HG02938 (cell line): ENCODE results near the gene MAD1L1.
"Not testable (repeated sequence)": the region's sequence is repeated elsewhere in the genome, so short reads cannot be mapped to it uniquely, and the experiment has no call there.

ENCODE experiments used
- ATAC-seq: cut with Tn5 transposase; IDR thresholded peaks from one replicate; pipeline ENCODE4 v1.9.1; 2021; ENCODE audit warnings: mild to moderate bottlenecking, moderate library complexity; ENCODE audit not compliant: unreplicated experiment

The MAD1L1 gene

DNA sequence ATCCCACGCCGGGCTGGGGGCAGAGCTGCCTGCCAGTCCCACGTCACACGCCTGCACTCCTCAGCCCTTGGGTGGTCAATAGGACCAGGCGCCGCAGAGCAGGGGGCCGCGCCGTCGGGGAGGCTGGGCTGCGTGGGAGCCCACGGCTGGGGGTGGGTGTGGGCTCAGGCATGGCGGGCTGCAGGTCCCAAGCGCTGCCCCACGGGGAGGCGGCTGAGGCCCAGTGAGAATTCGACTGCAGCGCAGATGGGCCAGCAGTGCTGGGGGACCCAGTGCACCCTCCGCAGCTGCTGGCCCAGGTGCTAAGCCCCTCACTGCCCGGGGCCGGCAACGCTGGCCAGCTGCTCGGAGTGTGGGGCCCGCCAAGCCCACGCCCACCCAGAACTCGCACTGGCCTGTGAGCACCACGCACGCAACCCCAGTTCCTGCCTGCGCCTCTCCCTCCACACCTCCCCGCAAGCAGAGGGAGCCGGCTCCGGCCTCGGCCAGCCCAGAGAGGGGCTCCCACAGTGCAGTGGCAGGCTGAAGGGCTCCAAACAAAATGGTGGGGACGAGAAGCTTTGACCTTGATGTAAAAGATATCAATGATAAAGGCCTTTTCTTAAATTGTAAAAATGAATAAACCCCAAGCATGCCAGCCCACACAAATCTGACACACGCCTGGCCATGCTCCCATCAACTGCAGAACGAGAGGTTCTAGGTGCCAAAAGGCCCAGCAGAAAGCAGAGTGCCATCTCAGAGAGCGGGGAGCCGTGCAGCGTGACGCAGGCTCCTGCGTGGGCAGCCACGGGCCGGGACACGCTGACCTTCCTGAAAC lies 255.5 kb downstream of the MAD1L1 start:
- ATAC-seq = no peak

DNA sequence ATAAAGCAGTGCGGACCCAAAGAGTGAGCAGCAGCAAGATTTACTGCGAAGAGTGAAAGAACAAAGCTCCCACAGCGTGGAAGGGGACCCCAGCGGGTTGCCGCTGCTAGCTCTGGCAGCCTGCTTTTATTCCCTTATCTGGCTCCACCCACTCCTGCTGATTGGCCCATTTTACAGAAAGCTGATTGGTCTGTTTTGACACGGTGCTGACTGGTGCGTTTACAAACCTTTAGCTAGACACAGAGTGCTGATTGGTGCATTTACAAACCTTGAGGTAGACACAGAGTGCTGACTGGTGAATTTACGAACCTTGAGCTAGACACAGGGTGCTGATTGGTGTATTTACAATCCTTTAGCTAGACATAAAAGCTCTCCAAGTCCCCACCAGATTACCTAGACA lies 256.2 kb downstream of the MAD1L1 start:
- not testable (repeated sequence) for ATAC-seq

DNA sequence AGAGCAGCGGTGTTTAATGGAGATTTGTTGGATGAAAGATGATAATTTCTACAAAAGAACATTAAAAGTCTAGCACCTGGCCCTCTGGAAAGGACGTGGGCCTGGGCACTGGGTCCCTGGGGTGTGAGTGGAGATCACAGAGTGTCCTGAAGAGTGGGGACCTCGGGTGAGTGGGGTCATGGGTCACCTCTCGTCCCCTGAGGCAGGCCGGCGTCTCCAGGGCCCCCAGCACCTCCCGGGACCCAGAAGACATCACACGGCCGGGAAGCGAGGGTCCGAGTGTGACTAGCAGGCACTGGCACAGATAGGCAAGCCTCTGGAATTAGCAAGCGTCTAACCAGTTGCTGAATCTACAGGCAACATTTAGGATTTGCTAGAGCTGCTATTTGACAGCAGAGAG lies 257.2 kb downstream of the MAD1L1 start:
- ATAC-seq = no peak

DNA sequence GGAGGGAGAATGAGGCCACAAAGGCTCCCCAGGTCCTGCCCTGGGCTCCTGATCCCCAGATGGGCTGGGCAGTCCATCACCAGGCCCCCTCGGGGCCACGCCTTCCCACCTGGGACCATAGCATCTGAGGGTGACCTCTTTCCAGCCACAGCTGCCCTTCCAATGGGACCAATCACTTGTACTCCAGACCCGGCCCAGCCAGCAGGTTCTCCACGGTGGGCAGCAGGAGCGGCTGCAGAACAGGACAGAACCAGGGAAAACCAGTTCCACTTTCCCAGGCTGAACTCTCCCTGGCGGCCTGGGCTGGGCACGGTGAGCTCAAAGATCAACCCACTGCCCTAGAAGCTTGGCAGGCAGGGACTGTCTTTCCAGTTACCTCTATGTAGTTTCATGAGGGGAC lies 257.6 kb downstream of the MAD1L1 start:
- ATAC-seq = no peak

DNA sequence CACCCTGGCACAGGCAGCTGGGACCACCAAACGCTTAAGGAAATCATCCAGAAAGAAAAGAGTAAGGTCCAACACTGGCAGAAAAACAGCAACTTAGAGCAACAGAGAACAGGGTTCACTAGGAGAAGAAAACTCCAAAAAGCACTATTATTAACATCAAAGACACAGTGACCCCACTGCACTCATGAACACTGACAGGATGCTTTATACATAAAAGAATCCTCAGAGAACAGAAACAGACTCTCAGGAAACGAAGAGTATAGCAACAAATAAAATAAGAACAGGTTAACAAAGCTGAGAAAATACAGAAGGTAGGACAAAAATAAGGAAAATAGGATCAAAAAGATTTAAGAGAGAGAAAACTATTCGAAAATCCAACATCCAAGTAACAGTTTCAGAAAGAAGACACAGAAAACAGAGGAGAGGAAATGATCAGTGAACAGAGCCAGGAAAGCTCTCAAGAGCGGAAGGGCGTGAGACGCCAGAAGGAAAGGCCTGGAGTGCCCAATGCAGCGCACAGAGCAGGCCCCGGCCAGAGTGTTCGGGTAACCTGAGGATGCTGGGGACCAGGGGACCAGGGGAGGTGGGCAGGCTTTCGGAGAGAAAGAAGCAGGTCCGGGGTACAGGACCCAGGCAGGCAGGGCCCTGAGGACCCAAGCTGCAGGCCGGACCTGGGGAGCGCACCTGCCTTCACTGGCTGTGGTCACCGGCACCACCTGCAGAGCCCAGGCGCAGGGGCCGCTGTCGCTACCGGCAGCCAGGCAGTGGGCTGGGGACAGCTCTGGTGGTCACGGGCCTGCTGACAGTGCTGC lies 258.2 kb downstream of the MAD1L1 start:
- no peak for ATAC-seq

DNA sequence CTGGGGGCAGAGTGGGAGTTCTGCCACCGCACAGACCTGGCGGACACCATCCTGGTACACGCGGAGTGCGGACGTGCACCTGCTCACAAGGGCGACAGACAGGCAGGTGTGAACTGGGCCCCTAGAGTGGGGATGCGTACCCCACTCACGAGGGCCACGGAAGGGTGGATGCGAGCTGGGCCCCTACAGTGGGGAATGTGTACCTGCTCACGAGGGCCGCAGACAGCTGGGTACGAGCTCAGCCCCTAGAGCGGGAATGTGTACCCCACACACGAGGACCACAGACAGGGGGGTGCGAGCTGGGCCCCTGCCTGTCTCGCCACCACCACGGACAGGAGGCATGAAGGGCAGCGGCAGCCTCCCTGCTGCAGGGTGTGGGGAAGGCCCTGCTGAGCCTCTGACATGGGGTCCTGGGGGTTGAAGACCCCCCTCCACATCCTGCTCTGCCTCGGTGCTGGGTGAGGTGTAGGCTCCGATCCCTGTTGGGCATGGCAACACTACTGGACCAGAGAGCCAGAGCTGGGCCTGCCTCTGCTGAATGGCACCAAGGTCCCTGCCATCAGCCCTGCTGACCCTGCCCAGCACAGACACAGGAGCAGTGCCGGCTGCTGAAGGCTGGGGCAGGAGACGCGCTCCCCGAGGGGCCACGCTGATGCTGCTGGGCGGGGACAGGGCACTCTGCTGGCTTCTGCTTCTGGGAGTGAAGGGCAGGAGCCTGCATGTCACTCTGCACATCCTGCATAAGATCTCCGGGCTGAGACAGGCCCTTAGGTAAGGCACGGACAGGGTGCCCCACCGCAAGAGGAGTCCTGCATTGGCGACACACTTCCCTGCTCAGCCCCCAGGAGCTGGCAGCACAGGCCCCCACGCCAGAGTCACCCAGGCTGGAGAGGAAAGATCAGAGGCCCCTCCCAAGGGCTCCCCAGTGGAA lies 259.2 kb downstream of the MAD1L1 start:
- ATAC-seq = no peak

DNA sequence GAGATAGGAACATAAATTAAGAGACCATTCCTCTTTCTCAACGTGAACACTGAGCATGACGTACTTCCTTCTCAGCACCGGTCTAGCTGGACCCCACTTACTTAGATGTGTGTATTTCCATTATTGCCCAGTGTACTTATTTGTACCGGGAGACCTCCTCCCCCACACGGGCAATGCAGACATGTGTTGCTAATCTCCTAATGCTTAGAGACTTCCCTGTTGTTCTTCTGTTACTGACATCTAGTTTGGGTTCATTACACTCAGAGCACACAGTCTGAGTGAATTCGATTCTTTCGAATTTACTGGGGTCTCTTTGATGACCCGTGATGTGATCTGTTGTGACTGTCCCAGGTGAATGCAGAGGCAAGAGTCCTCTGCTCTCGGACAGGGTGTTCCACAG lies 260.0 kb downstream of the MAD1L1 start:
- ATAC-seq = no peak

DNA sequence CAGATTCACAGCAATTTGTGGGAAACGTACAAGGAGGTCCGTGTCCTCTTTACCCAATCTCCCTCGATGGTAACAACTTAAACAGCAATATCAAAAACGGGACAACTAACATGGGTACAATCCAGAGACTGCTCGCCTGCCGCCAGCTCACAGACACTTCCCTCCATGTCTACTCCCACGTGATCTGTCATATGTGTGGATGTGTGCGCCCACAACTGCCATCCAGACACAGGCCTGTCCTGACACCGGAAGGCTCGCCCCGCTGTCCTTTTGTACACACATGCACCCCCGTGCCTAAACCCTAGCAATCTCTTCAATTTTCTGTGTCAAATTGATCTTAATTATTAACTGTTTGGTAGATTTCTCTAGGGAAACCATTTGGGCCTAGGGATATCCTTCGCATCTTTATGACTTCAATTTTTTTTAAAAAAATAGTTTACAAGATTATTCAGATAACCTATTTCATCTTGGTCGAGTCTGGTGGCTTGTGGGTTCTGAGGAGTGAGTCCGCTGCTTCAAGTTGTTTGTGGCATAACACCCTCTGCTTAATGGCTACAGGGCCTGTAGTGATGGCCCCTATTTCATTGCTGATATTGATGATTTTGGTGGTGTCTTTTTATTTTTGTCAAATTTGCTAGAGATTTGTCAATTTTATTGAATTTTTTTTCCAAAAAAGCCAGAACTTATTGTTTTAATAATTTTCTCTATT lies 260.6 kb downstream of the MAD1L1 start:
- ATAC-seq = no peak

DNA sequence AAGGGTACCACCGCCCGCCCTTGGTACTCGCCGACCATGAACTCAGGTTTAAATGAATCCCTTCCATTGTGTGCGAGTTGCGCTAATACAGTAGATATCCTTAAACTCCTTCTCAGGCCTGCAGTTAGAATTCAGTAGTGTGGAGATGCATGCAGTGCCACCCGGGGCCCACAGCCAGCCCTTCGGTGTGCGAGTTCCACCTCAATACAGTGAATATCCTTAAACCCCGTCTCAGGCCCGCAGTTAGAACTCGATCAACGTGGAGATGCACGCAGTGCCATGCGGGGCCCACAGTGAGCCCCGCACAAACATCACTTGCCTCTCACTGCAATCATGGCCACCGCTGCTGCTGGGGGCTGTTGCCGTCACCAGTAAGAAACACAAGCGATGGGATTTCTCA lies 261.9 kb downstream of the MAD1L1 start:
- ATAC-seq = no peak

DNA sequence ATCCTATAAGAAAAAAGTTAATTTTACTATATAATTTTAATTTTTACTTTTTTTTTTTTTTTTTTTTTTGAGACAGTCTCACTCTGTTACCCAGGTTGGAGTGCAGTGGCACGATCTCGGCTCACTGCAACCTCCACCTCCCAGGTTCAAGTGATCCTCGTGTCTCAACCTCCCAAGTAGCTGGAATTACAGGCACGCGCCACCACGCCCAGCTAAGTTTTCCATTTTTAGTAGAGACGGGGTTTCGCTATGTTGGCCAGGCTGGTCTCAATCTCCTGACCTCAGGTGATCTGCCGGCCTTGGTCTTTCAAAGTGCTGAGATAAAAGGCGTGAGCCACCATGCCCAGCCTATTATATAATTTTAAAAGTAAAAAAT lies 262.5 kb downstream of the MAD1L1 start:
- ATAC-seq = not testable (repeated sequence)

DNA sequence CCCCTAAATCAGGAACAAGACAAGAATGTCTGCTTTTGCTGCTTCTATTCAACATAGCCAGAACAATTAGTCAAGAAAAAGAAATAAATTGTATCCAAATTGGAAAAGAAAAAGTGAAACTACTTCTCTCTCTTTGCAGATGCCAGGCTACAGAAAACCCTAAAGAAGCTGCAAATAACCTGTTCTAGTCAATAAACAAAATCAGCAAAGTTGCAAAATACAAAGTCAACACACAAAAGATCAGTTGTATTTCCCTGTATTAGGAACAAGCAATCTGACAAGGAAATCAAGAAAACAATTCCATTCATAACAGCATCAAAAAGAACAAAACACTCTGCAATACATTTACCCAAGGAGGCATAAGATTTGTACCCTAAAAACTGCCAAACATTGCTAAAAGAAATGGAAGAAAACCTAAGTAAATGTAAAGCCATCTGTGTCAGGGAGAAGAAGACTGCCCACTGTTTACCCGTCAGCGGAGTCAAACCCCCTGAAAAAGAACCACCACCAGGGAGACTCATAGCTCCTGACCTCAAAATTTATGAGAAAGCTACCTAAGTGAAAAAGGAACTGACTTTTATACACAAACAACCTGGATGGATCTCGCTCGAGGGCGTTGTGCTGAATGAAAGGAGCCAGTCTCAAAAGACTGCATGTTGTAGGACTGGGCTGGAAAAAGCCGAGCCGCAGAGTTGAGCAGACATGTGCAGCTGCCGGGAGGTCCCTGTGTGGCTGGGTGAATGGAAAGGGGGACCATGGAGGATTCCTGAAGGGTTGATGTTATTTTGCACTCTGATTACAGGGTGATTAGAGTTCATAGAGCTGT lies 263.1 kb downstream of the MAD1L1 start:
- ATAC-seq = no peak

DNA sequence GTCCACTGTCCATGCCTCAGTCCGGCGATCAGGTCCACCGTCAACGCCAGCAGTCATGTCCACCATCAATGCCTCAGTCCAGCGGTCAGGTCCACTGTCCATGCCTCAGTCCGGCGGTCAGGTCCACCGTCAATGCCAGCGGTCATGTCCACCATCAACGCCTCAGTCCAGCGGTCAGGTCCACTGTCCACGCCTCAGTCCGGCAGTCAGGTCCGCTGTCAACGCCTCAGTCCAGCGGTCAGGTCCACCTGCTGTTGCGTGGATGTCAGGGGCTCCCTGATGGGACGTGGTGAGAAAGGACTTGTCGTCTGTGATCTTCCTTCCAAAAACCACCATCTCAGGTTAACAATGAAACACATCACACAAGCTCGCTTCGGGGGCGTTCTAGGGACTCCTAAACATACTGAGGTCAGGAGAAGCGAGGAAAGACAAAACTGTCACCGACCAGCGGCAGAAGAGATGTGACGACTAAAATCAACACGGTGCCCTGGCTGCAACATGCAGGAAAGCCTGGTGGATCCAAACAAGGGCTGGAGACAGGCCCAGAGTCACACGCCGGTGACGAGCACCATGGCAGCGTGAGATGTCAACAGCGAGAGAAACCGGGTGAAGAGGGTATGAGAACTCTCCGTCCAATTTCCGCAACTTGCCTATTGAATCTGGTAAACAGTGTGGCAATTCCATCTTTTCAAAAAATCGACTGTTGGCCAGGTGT lies 264.2 kb downstream of the MAD1L1 start:
- no peak for ATAC-seq

DNA sequence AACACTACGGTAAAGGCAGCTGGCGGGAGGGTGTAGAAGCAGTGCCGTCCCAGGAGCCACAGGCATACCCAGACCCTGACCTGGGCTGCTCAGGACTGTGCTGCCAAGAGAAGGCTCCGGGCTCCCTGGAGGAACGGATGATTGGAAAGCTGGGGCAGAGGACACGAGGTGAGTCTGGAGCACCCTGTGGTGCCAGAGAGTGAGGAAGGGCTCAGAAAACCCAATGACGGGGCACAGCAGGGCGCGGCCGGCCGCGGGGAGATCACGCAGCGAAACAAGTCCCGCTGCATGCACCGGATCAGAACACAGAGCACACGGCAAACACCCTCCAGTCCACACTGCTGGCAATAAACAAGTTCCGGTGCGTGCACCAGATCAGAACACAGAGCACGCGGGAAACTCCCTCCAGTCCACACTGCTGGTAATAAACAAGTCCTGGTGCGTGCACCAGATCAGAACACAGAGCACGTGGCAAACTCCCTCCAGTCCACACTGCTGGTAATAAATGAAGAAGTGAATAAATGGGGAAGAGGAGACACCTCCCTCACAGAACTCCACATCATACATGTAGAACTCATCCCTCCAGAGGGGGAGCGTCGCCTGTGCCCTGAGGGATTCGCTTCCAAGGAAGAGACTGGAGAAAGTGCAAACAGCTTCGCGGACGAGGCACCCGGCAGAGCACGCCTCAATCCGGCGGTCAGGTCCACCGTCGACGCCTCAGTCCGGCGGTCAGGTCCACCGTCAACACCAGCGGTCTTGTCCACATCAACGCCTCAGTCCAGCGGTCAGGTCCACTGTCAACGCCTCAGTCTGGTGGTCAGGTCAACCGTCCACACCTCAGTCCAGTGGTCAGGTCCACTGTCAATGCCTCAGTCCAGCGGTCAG lies 265.0 kb downstream of the MAD1L1 start:
- ATAC-seq = no peak

DNA sequence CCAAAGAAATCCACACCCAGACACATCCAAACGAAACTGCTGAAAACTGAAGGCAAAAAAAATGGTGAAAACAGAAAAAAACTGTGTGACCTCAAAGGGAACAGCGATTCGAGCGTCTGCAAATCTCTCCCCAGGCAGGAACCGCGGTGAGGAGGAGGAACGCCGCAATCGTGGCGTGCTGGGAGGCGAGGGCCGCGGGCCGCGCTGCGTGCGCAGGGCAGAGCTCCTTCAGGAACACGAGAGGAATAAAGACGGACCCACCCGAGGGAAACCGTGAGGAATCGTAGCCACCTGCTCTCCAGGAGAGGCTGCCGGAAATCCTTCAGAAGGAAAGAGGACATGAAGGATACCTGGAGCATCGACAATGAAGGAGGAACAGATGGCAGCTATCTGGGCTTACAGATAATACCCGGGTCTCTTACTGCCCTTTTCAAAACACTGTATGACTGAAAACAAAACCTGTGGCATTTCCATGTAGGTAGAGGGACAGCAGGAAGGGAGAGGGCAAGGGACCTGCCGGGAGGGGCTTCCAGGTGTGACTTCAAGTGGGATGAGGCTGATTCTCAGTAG lies 266.0 kb downstream of the MAD1L1 start:
- ATAC-seq = no peak

DNA sequence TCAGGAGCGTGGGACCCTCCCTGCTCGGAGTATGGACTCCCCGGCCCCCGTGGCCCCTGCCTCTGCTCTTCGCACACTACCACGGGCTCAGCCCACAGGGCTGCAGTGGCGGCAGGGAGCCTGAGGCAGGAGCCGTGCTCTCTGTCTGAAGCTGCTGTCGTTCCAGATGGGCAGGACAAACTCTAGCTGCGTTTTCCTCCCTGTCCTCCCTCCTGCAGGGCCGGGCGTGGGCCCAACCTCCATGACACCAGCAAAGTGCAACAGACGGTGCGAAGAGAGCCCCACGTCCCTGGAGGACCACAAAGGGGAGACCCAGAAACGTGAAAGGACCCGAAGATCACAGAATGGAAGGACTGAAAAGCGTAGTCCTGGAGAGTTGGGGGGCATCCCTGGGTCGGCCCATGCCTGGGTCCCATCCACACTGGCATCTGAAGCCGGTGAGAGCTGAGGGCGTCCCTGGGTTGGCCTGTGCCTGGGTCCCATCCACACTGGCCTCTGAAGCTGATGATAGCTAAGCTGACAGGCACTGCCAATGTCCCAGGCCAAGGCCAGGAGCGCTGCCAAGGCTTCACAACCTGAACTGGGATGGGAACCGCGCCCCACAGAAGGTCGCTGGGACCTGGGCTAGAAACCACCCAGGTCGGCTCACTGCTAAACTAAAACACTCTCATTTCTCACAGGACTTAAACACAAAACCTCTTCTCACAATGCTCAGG lies 267.0 kb downstream of the MAD1L1 start:
- no peak for ATAC-seq

DNA sequence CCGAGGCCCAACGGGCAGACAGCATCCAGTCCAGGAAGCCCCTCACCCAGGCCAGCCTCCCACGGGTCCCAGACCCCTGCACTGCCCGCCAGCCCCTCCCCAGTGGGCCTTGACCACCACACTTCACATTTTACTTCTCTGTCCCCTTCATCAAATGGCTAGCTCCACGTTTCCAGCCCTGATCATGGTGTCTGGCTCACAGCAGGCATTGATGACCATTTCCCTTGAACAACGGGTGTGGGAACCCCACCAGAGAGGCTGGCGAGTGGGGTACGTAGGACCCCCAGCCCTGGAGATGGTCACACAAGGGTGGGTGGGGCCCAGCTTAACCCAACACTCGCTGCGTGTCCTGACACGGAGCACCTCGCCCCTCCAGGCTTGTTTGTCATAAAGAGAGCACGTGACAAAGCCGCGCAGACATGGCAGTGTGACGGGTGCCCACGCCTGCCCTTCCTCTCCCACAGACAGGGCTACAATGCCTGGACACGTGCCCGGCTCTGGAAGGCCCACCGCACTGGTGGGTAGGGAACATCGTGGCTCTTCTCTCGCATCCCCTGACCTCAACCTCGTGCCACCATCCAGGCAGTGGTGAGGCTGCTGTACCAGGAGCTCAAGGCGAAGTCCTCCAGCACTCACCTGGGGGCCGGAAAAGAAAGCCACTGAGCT lies 267.7 kb downstream of the MAD1L1 start:
- no peak for ATAC-seq
